Stimulated activated CD8-positive, alpha-beta memory T cell treated with anti-CD3 and anti-CD28 coated beads, Interleukin-12 subunit alpha, Interleukin-12 subunit beta, amount 100 ng/mL, for 24 hours (primary cell): Measurements from ENCODE around the gene AVL9.

Source experiments
- DNase-seq: peaks from one replicate; pipeline ENCODE4 v3.0.0-alpha.2; 2020; ENCODE audit errors: extremely low read depth

The AVL9 gene

DNA sequence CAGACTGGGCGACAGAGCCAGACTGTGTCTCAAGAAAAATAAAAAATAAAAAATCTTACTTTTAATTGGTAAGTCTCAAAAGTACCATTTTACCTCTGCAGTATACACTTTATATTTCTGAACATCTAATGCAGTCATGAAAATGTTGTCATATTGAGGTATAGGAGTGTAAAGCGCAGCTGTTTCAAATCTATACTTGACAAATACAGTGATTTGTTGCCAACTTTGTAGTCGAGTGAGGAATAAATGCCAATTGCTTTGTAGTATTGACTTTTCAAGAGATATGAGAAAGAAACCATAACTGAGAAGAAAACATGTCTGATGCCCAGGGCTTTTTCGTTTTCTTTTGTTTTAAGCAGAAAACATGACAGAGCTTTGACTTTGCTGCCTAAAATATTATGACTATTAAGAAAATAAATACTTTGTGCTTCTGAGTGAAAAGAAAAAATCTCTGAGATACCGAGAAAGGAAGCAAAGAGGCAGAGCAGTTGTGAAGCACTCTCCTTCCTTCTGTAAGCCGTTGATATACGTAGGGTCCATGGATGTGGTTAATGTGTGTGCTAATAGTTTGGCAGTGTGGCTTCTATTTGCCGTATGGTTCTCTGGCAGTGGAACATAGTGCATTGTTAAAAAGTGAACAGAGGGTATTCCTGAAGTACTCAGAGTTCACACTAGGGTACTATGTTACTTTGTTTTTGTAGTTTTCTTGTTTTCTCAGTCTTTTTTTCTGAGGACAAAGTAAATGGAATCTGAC, 38.2 kb downstream of the AVL9 start:
- DNase-seq = no peak

DNA sequence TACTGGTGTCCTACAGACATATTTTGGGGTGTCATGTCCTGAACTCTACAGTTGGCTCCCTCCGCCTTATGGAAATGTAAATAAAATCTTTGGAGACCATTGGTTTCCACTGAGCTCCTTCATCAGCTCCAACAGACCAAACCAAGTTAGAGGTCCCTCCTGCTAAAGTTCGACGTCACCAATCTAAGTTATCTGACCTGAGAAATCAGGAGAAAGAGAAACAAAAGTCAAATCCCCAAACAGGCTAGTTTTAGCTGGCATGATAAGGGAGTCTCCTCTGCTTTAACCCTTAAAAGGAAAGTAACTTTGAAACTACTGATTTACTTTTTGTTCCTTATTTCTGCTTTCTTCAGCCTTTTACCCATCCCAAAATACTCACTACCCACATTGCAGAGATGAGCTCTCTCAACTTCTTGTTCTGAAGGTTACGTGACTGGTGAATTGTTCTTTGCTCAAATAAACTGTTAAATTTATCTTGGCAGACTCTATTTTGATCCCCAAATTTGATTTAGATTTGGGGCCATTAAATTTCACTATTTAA, 39.9 kb downstream of the AVL9 start:
- DNase-seq = no peak

DNA sequence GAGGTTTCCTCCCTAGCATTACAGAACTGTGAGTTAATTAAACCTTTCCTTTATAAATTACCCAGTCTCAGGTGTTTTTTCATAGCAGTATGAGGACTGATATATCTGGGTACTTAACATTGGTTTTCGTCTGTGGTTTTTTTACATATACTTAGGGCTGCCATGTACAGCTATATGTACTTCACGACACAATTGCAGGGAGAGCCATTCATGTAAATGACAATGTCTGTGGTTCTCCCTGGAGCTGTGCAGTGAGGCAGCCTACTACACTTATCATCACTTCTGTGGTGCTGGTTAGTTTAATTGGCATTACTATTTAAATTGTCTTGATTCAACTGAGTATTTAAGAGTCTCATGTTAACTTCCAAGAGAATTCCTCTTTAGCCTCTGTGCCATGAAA, 40.7 kb downstream of the AVL9 start:
- DNase-seq = no peak

DNA sequence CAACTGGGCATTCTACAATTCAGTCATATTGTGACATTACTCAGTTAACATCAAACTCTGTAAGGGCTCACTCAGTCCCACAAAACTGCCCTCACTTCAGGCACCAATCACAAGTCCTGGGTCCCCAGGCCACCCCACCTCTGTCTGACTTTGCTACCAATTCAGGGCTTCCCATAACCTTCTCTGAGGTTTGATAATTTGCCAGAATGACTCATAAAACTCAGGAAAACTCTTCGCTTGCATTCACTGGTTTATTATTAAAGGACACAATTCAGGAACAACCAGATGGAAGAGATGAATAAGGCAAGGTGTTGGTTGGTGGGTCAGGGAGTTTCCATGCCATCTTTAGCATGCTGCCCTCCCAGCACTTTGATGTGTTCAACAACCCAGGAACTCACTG, 41.3 kb downstream of the AVL9 start:
- DNase-seq = no peak

- DNase-seq = no peak
Observed at GRCh38 chr7:32537760-32538159, 42.5 kb downstream of the AVL9 start.

GRCh38 chr7:32539366-32539765, 44.1 kb downstream of the AVL9 start:
- DNase-seq = no peak

DNA sequence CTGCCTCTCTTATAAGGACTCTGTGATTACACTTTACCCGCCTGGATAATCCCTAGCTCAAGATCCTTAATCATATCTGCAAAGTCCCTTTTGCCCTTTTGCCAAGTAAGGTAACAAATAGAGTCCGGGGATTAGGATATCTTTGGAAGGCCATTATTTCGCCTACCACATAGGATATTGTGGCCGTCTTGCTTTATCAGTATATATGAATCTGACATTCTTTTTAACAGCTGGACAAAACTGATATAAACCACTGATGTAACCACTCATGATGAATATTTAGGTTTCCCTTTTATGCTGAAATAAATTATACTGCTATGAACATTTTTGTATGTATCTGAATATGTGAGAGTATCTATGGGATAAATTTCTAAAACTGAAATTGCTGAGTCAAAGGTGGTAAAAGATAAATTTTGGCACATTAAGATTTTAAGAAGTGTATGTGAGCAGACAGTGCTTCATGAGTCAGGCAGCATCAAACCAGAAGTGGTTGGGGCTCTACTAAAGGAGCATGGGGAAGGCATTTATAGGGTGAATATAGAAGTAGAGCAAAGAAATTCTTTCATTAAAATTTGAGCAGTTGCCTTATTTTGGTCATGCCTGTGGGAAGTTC, 44.7 kb downstream of the AVL9 start:
- DNase-seq = no peak

- DNase-seq = no peak
Observed at GRCh38 chr7:32542595-32542994, 47.3 kb downstream of the AVL9 start.

- DNase-seq = no peak
Observed at GRCh38 chr7:32559480-32559879, 64.2 kb downstream of the AVL9 start.

GRCh38 chr7:32560075-32560474, 64.8 kb downstream of the AVL9 start:
- DNase-seq = no peak

GRCh38 chr7:32561613-32562012, 66.3 kb downstream of the AVL9 start:
- DNase-seq = no peak

- no peak for DNase-seq
Observed at GRCh38 chr7:32564542-32564941, 69.3 kb downstream of the AVL9 start.

GRCh38 chr7:32569388-32570289, 74.3 kb downstream of the AVL9 start:
- no peak for DNase-seq

DNA sequence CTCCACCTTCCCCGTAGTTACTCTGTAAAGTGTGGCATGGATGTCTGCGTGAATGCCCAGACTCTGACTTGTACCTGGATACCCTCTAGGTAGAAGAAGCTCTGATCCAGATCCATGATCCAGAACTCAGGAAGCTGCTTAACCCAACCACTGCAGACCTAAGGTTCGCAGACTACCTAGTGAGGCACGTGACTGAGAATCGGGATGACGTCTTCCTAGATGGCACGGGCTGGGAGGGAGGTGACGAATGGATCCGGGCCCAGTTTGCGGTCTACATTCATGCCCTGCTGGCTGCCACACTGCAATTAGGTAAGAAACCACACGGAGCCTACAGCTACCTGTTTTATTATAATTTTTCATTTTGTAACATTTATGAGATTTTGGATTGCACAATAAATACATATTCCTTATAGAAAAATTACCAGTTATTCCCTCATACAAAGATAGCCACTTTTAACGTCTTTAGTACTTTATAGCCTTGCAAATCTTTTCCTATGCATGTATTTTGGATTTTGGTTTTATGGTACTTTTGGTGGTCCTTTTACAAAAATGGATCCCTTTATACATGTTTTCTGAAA, 77.9 kb downstream of the AVL9 start:
- DNase-seq = no peak

DNA sequence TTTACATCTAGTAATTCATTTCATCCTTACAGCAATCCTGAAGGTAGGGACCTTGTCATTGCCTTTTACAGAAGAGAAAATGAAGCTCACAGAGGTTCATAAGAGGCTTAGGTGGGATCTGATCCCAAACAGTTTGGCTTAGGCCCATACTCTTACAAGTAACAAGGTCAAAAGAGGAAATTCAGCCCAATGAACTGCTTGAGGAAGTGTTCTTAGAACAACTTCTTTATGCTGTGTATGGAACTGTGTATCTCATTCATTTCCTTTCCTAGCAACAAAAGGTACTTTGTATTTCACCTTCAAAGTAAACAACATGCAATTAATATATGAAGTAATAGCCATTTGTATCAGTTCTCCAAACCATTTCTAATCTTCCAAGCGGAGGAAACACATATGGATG, 79.3 kb downstream of the AVL9 start:
- DNase-seq = no peak

DNA sequence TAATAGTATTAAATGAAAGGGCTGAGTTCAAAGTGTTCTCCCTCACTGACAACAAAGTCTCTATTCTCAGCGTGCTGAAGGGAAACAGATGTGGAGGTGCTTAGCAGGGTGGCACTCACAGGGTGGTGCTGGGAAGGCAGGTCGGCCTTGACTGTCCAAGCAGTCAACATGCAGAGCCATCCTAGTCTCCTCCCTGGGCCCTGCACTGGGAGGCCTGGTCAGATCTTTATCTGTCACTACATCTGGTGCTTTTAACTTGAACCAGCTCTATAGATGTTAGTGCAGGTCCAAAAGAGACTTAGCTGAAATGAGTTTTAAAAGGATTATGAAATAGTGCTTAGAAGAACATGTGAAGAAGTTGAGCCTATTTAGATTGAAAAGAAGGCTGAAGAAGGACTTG, 82.1 kb downstream of the AVL9 start:
- DNase-seq = no peak

GRCh38 chr7:32579776-32580175, 84.5 kb downstream of the AVL9 start:
- no peak for DNase-seq

DNA sequence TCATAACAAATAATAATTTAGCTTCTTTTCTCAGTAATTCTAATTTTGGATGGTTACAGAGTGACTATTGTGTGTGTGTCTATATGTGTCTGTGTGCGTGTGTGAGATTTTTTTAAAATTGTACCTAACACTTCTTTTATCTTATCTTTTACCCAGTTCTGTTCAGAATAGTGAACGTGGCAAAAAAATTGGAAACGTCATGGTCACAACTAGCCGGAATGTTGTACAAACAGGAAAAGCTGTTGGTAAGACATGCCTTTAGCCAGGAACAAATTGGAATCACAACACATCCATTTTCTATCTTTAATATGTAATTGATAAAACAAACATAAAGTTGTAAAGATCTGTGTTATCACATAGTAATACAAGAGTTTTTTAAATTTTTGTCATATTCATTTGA, 85.4 kb downstream of the AVL9 start:
- DNase-seq = no peak

DNA sequence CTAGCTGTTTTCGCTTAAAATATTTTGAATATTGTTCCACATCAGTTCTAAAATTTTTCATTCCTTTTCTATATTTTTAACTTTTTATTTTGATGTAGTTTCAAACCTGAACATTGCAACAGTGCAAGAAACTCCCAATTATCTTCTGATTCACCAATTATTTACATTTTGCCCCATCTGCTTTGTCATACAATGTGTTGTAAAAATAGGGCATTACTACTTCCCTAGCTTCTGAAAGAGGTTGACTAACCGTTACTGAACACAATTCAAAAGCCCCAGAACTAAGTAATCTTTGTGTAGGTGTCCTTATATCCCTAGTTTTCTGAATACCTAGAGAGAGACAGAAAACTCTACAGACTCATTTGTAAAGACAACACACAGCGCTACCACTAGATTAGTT, 86.7 kb downstream of the AVL9 start:
- no peak for DNase-seq

DNA sequence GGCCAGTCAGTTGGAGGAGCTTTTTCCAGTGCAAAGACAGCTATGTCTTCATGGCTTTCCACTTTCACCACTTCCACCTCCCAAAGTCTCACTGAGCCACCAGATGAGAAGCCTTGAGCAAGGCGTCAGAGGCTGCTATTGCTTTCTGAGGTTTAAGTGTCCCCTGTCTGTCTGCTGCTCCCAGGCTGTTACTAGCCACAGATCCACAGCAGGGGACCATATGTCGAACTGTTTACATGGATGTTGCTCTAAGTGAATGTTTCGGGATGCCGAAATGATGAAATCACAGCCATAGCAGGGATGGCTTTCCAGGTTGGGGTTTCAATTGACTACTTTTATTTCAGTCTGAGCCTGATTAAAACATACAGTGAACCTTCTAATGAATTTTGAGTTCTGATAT, 88.5 kb downstream of the AVL9 start:
- DNase-seq = no peak

GRCh38 chr7:32586291-32587221, 91.3 kb downstream of the AVL9 start:
- no peak for DNase-seq
